T-cell (primary cell): ENCODE data around the gene TNNI2. TPM values are rescaled to one million over a fixed set of nuclear protein-coding genes. Genes with fewer than 3 reads are reported as not detected.

Source experiments
- ATAC-seq, 4 experiments: fragments of 200-7000 bp in 3 of 4; fragments of 150-1000 bp in 1 of 4; cut with Tn5 transposase; replicated peaks in 1 of 4; 1 replicate in 3 of 4; 2 replicates in 1 of 4; pipeline ENCODE4 v1.10.0; 2021; ENCODE audit warnings: moderate library complexity in 3 of 4, mild to moderate bottlenecking in 2 of 4, moderate number of reproducible peaks in 1 of 4
- CTCF ChIA-PET, 2 donors: fragments of 300-600 bp; sonication (Branson Sonifier 250); formaldehyde crosslinking; loops; one replicate each; lab custom pipeline; 2022; ENCODE audit warnings: antibody characterized with exemption in 2 of 2; lab: Charles Lee
- POLR2A ChIA-PET, 2 donors: fragments of 300-600 bp; sonication (Branson Sonifier 250); formaldehyde crosslinking; loops; one replicate each; lab custom pipeline; 2022; ENCODE audit warnings: antibody characterized with exemption in 2 of 2; lab: Charles Lee
- DNase-seq, 35 experiments: peaks; one replicate each; pipeline versions ENCODE4 v3.0.0 to v3.0.0-alpha.2; 2013 to 2023
- H3K27ac ChIP-seq: one replicate; pipeline ENCODE4 v1.5.1; 2013; ENCODE audit warnings: low read length
- H3K27me3 ChIP-seq, 2 experiments: replicated peaks in 1 of 2; 1 replicate in 1 of 2; 2 replicates in 1 of 2; pipeline versions ENCODE4 v1.6.1 to v1.7.0; 2013; ENCODE audit warnings: low read length in 1 of 2, mixed read lengths in 1 of 2; ENCODE audit not compliant: control insufficient read depth in 2 of 2, insufficient read depth in 2 of 2; ENCODE audit errors: extremely low read depth in 1 of 2
- H3K36me3 ChIP-seq, 2 donors: 1 replicate in 1 of 2; 2 replicates in 1 of 2; pipeline versions ENCODE4 v1.6.1 to v1.7.0; 2013; ENCODE audit warnings: low read length in 1 of 2; ENCODE audit not compliant: control insufficient read depth in 2 of 2, insufficient read depth in 1 of 2; ENCODE audit errors: extremely low read depth in 1 of 2
- H3K4me1 ChIP-seq, 2 experiments: 1 replicate in 1 of 2; 2 replicates in 1 of 2; pipeline versions ENCODE4 v1.6.1 to v1.7.0; 2013; ENCODE audit warnings: low read length in 2 of 2, mixed read lengths in 1 of 2; ENCODE audit not compliant: insufficient read depth in 2 of 2, control insufficient read depth in 1 of 2; ENCODE audit errors: extremely low read depth in 1 of 2
- H3K4me3 ChIP-seq, 2 donors: 1 replicate in 1 of 2; 2 replicates in 1 of 2; pipeline versions ENCODE4 v1.5.1 to v1.7.0; 2013; ENCODE audit warnings: mild to moderate bottlenecking in 2 of 2, low read length in 1 of 2, moderate library complexity in 1 of 2; ENCODE audit not compliant: control insufficient read depth in 1 of 2; ENCODE audit errors: extremely low read depth in 1 of 2
- H3K9me3 ChIP-seq: 2 replicates; pipeline ENCODE4 v1.7.0; 2013
- H3K27ac Mint-ChIP-seq, 2 donors: one replicate each; pipeline ENCODE4 v1.8.0; 2020 to 2021; ENCODE audit warnings: mild to moderate bottlenecking in 2 of 2, mixed read lengths in 2 of 2
- H3K27me3 Mint-ChIP-seq, 2 donors: one replicate each; pipeline ENCODE4 v1.8.0; 2021 to 2022; ENCODE audit warnings: mixed read lengths in 2 of 2
- H3K36me3 Mint-ChIP-seq: one replicate; pipeline ENCODE4 v1.8.0; 2021; ENCODE audit warnings: mixed read lengths
- H3K4me1 Mint-ChIP-seq, 3 donors: one replicate each; pipeline ENCODE4 v1.8.0; 2020 to 2022; ENCODE audit warnings: mixed read lengths in 3 of 3, mild to moderate bottlenecking in 1 of 3
- H3K4me3 Mint-ChIP-seq, 3 donors: one replicate each; pipeline ENCODE4 v1.8.0; 2020 to 2022; ENCODE audit warnings: mild to moderate bottlenecking in 3 of 3, mixed read lengths in 3 of 3, moderate library complexity in 3 of 3
- H3K9me3 Mint-ChIP-seq, 3 donors: one replicate each; pipeline ENCODE4 v1.8.0; 2020 to 2022; ENCODE audit warnings: mixed read lengths in 3 of 3
- WGBS: methylation state at CpG from one replicate; pipeline ENCODE4 v1.1.5; 2013; ENCODE audit warnings: missing lambda C conversion rate; ENCODE audit not compliant: insufficient coverage; 5-methylcytosine and 5-hydroxymethylcytosine counted together
- total RNA-seq, 35 experiments: library from RNA in 6 of 35; stranded (reverse) in 6 of 35; fragments of 120-200 nt in 1 of 35; gene quantifications; one replicate each; pipeline versions ENCODE4 v1.2.1 to v1.2.4 and lab custom pipeline; 2013 to 2026

Gene TNNI2
- total RNA-seq, 5 donors from 2014 or later (not counting 1 experiment from before 2014, with no cell fraction given) = 0.39 TPM; not detected in 4

DNA sequence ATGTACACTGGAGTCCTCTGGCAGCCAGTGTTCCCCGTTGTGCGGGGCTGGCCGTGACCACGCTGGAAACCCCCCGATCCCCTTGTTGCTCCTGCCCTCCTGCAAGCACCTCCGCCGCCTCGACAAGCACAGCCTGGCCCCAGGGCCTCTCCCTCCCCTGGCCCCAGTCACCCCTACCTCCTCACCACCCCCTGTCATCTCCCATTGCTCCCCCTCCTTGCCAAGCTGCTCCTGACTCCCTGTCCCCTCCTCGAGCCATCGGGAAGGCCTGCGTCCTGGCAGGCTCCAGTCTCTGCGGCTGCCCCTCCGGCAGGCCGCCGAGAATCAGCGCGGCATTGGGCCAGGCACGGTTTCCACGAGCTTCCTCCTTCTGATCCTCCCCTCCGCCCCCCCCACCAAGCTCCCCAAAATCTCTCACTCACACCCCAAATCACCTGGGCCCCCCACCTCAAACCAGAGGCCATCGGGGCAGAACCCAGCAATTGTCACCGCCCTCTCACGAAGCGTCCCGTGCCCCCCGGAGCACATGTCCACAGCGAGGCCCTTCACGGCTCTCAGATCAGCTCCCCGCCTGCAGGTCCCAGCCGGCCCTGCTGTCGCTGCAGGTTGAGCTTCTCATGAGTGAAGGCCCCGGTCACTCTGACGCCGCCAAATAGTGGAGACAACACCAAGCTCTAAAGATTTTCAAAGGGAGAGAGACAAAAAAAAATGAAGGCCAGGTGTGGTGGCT, 8.4 kb downstream of the TNNI2 start:
- 95% methylated on average over 32 of the region's 34 CpGs for WGBS
- peaks cover 59 to 97% of the 10 kb centered on the region in 2 experiments for H3K4me1 ChIP-seq

GRCh38 chr11:1847926-1848639, 9.3 kb downstream of the TNNI2 start:
- no peak overlapping the region for H3K4me3 ChIP-seq
- POLR2A ChIA-PET = no interaction called here
- Mint-ChIP-seq H3K27ac (peak overlapping the region; percentile 44 to 100), H3K36me3 (peaks cover 2% of the 10 kb centered on the region), H3K4me3 (peak overlapping the region in 1 of 3 donors; percentile 6), H3K4me1 (peaks cover 91 to 95% (median 95%) of the 10 kb centered on the region in 3 donors), H3K27me3 (no peaks in the 10 kb centered on the region), H3K9me3 (no peaks in the 10 kb centered on the region)
- no peak for ATAC-seq
- 95% methylated on average over 11 of the region's 18 CpGs for WGBS
- H3K27ac ChIP-seq = no peak overlapping the region
- DNase-seq = no peak
- no peaks in the 10 kb centered on the region for H3K9me3 ChIP-seq
- H3K36me3 ChIP-seq = no peaks in the 10 kb centered on the region
- CTCF ChIA-PET = interaction anchor here in 1 of 2 donors (0.6 kb wide), 1 partner anchor 530 kb away, joined by 5 read pairs; no protein-coding TSS in a partner anchor
- no peaks in the 10 kb centered on the region for H3K27me3 ChIP-seq
- H3K4me1 ChIP-seq = peaks cover 61 to 99% of the 10 kb centered on the region in 2 experiments

More for the DNA sequence above, 8.4 kb downstream of the TNNI2 start:
- H3K36me3 Mint-ChIP-seq = no peaks in the 10 kb centered on the region
- Histone ChIP-seq H3K4me3 (no peak overlapping the region), H3K27me3 (no peaks in the 10 kb centered on the region), H3K27ac (no peak overlapping the region), H3K36me3 (no peaks in the 10 kb centered on the region), H3K9me3 (no peaks in the 10 kb centered on the region)
- H3K4me3 Mint-ChIP-seq = peak overlapping the region in 2 of 3 donors; percentile 9 to 79
- peaks cover 85 to 88% (median 86%) of the 10 kb centered on the region in 3 donors for H3K4me1 Mint-ChIP-seq
- H3K9me3 Mint-ChIP-seq = no peaks in the 10 kb centered on the region
- ChIA-PET POLR2A (no interaction called here), CTCF (interaction anchor here (0.6 to 0.8 kb wide), 3 partner anchors 14 to 258 kb away, joined by 4 to 9 read pairs (median 4); no protein-coding TSS in a partner anchor)
- DNase-seq = no peak
- ATAC-seq = no peak
- H3K27ac Mint-ChIP-seq = peak overlapping the region in 1 of 2 donors; percentile 74
- no peaks in the 10 kb centered on the region for H3K27me3 Mint-ChIP-seq

DNA sequence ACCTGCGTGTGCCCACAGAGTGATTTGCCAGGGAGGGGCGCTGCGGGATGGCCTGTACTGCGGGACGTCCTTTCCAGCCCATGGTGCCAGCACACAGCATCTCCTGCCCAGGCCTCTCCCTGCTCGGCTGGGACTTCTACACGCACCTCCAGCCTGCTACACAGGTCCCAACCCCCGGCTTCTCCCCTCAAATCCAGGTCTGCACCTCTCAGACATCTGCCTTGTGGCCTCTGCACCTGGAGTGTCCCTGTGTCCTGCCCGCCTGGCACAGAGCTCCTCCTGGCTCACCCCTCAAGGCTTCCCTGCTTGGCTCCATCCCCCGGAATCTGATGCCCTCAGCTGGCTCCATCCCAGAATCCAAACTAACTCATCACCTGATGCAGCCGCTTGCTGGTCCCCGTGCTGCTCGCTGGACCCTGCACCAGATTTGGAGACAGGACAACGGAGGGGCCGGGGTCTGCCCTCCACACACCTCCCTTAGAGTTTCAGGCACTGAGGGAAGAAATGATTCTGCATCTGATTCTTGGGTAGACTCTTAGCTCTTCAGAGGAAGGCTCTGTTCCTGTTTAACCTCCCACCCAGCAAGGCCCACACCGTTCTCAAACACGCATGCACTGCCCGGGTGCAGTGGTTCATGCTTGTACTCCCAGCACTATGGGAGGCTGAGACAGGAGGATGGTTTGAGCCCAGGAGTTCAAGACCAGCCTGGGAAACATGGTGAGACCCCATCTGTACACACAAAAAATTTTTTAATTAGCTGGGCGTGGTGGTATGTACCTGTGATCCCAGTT, 10.1 kb downstream of the TNNI2 start:
- H3K4me1 Mint-ChIP-seq = peaks cover 87 to 89% (median 88%) of the 10 kb centered on the region in 3 donors
- H3K9me3 Mint-ChIP-seq = no peaks in the 10 kb centered on the region
- Histone ChIP-seq H3K27me3 (no peaks in the 10 kb centered on the region), H3K27ac (no peak overlapping the region), H3K4me3 (no peak overlapping the region), H3K36me3 (no peaks in the 10 kb centered on the region), H3K9me3 (no peaks in the 10 kb centered on the region), H3K4me1 (peaks cover 57 to 95% of the 10 kb centered on the region in 2 experiments)
- ChIA-PET CTCF (interaction anchor here in 1 of 2 donors (0.6 kb wide), 1 partner anchor 529 kb away, joined by 5 read pairs; no protein-coding TSS in a partner anchor), POLR2A (no interaction called here)
- peaks cover 4% of the 10 kb centered on the region for H3K36me3 Mint-ChIP-seq
- ATAC-seq (no peak), DNase-seq (no peak)
- peak overlapping the region in 1 of 3 donors; percentile 98 for H3K4me3 Mint-ChIP-seq
- peak overlapping the region; percentile 97 to 100 for H3K27ac Mint-ChIP-seq
- no peaks in the 10 kb centered on the region for H3K27me3 Mint-ChIP-seq
- WGBS = 96% methylated on average over 9 of the region's 19 CpGs

GRCh38 chr11:1851468-1852180, 12.8 kb downstream of the TNNI2 start:
- no peaks in the 10 kb centered on the region for H3K27me3 ChIP-seq
- H3K27ac ChIP-seq = peak overlapping the region; percentile 96
- H3K4me3 Mint-ChIP-seq = peak overlapping the region; percentile 98 to 100 (median 99)
- peaks cover 69 to 76% (median 71%) of the 10 kb centered on the region in 3 donors for H3K4me1 Mint-ChIP-seq
- peaks cover 51 to 95% of the 10 kb centered on the region in 2 experiments for H3K4me1 ChIP-seq
- CTCF ChIA-PET = interaction anchor here in 1 of 2 donors (0.7 to 1.5 kb wide), 2 partner anchors 31 to 300 kb away, joined by 3 to 5 read pairs; no protein-coding TSS in a partner anchor
- H3K9me3 ChIP-seq = no peaks in the 10 kb centered on the region
- H3K4me3 ChIP-seq = peak overlapping the region; percentile 23 to 41
- DNase-seq (peak in 1 of 35 experiments; percentile 39), ATAC-seq (no peak)
- POLR2A ChIA-PET = no interaction called here
- peaks cover 2 to 11% of the 10 kb centered on the region in 2 donors for H3K36me3 ChIP-seq
- H3K27ac Mint-ChIP-seq = peak overlapping the region; percentile 97 to 100
- 86% methylated on average over 14 of the region's 21 CpGs for whole genome bisulfite sequencing
- H3K27me3 Mint-ChIP-seq = no peaks in the 10 kb centered on the region
- peaks cover 6% of the 10 kb centered on the region for H3K36me3 Mint-ChIP-seq
- H3K9me3 Mint-ChIP-seq = no peaks in the 10 kb centered on the region

DNA sequence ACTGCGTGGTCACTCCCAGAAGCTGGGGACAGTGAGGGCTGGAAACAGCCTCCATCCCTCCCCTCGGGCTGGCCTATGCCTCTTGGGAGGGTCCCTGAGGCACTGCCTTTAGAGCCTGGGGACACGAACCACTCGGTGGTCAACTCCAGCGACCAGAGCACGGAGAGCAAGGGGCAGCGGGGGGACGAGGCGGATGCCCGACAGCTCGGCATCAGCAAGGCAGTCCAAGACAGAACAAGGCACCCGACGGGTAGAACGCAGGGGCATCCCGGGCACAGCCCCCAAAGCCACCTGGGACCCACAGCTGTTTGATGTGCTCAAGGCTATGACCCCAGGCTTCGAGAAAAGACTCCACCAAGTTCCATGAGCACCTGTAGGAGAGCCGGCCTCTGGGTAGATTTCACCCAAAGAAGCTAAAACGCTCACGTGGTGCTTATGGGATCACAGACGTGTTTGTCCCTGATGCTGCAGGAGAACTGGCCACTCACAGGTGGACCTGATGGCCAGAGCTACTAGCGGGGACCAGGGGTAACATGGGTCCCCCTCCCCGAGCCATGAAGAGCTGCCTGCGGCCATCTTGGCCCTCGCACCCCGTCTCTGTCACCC, 13.6 kb downstream of the TNNI2 start:
- no peaks in the 10 kb centered on the region for H3K27me3 ChIP-seq
- Mint-ChIP-seq H3K4me1 (peaks cover 65 to 74% (median 67%) of the 10 kb centered on the region in 3 donors), H3K36me3 (peaks cover 6% of the 10 kb centered on the region), H3K27ac (peak overlapping the region; percentile 97 to 100), H3K27me3 (no peaks in the 10 kb centered on the region), H3K4me3 (peak overlapping the region; percentile 98 to 100 (median 99)), H3K9me3 (no peaks in the 10 kb centered on the region)
- no peaks in the 10 kb centered on the region for H3K9me3 ChIP-seq
- H3K36me3 ChIP-seq = peaks cover 2 to 17% of the 10 kb centered on the region in 2 donors
- peak overlapping the region; percentile 96 for H3K27ac ChIP-seq
- H3K4me3 ChIP-seq = peak overlapping the region; percentile 84 to 98
- H3K4me1 ChIP-seq = peaks cover 51 to 95% of the 10 kb centered on the region in 2 experiments
- CTCF ChIA-PET = interaction anchor here (0.5 to 0.6 kb wide), 2 partner anchors 20 to 30 kb away, joined by 6 read pairs; no protein-coding TSS in a partner anchor
- WGBS = 54% methylated on average over 19 of the region's 25 CpGs
- POLR2A ChIA-PET = no interaction called here
- ATAC-seq (no peak), DNase-seq (no peak)
